ENCODE results near the gene TGFBI.
A peak's percentile ranks its signal among the peaks of the same experiment; 100 is the strongest.

The TGFBI gene

GRCh38 chr5:136004436-136004835 is 24.4 kb upstream of the TGFBI start:
- peak; percentile 12 for DNase-seq

- DNase-seq = peak; percentile 19
These were observed 23.3 kb upstream of the TGFBI start for GRCh38 chr5:136005476-136005875.

GRCh38 chr5:136006164-136006563 is 22.6 kb upstream of the TGFBI start:
- DNase-seq = peak; percentile 32

- DNase-seq = peak; percentile 26
These were observed 22.0 kb upstream of the TGFBI start for GRCh38 chr5:136006761-136007251.

- no peak for DNase-seq
These were observed 21.5 kb upstream of the TGFBI start for GRCh38 chr5:136007271-136007670.

GRCh38 chr5:136011414-136012001 is 17.3 kb upstream of the TGFBI start:
- DNase-seq = peak; percentile 3

GRCh38 chr5:136012041-136012804 is 16.6 kb upstream of the TGFBI start:
- no peak for DNase-seq

GRCh38 chr5:136013559-136013958 is 15.2 kb upstream of the TGFBI start:
- no peak for DNase-seq

GRCh38 chr5:136014049-136015002 is 14.5 kb upstream of the TGFBI start:
- peak; percentile 76 for DNase-seq

- peak; percentile 41 for DNase-seq
These were observed 13.8 kb upstream of the TGFBI start for GRCh38 chr5:136015003-136015375.

- peak; percentile 10 for DNase-seq
These were observed 12.7 kb upstream of the TGFBI start for GRCh38 chr5:136015966-136016650.

- peak; percentile 46 for DNase-seq
These were observed 11.8 kb upstream of the TGFBI start for GRCh38 chr5:136016945-136017530.

- DNase-seq = peak; percentile 73
These were observed 9.7 kb upstream of the TGFBI start for GRCh38 chr5:136018814-136019783.

GRCh38 chr5:136020001-136020382 is 8.8 kb upstream of the TGFBI start:
- DNase-seq = peak; percentile 47

- DNase-seq = peak; percentile 79
These were observed 8.3 kb upstream of the TGFBI start for GRCh38 chr5:136020383-136021015.

- DNase-seq = peak; percentile 34
These were observed 7.8 kb upstream of the TGFBI start for GRCh38 chr5:136021016-136021405.

GRCh38 chr5:136022965-136023364 is 5.8 kb upstream of the TGFBI start:
- peak; percentile 33 for DNase-seq

GRCh38 chr5:136023958-136024541 is 4.7 kb upstream of the TGFBI start:
- DNase-seq = peak; percentile 20

GRCh38 chr5:136025900-136026299 is 2.9 kb upstream of the TGFBI start:
- peak; percentile 41 for DNase-seq

- peak; percentile 26 for DNase-seq
These were observed 2.2 kb upstream of the TGFBI start for GRCh38 chr5:136026636-136027035.
